ENCODE data around the gene TMEM120B.

The TMEM120B gene

GRCh38 chr12:121775501-121775900 lies 62.9 kb downstream of the TMEM120B start:
- TF ChIP-seq, protein P1, sequence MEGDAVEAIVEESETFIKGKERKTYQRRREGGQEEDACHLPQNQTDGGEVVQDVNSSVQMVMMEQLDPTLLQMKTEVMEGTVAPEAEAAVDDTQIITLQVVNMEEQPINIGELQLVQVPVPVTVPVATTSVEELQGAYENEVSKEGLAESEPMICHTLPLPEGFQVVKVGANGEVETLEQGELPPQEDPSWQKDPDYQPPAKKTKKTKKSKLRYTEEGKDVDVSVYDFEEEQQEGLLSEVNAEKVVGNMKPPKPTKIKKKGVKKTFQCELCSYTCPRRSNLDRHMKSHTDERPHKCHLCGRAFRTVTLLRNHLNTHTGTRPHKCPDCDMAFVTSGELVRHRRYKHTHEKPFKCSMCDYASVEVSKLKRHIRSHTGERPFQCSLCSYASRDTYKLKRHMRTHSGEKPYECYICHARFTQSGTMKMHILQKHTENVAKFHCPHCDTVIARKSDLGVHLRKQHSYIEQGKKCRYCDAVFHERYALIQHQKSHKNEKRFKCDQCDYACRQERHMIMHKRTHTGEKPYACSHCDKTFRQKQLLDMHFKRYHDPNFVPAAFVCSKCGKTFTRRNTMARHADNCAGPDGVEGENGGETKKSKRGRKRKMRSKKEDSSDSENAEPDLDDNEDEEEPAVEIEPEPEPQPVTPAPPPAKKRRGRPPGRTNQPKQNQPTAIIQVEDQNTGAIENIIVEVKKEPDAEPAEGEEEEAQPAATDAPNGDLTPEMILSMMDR (IDR thresholded peaks at IDR 0.05; ENCODE audit: poor library complexity, severe bottlenecking), result no peak

DNA sequence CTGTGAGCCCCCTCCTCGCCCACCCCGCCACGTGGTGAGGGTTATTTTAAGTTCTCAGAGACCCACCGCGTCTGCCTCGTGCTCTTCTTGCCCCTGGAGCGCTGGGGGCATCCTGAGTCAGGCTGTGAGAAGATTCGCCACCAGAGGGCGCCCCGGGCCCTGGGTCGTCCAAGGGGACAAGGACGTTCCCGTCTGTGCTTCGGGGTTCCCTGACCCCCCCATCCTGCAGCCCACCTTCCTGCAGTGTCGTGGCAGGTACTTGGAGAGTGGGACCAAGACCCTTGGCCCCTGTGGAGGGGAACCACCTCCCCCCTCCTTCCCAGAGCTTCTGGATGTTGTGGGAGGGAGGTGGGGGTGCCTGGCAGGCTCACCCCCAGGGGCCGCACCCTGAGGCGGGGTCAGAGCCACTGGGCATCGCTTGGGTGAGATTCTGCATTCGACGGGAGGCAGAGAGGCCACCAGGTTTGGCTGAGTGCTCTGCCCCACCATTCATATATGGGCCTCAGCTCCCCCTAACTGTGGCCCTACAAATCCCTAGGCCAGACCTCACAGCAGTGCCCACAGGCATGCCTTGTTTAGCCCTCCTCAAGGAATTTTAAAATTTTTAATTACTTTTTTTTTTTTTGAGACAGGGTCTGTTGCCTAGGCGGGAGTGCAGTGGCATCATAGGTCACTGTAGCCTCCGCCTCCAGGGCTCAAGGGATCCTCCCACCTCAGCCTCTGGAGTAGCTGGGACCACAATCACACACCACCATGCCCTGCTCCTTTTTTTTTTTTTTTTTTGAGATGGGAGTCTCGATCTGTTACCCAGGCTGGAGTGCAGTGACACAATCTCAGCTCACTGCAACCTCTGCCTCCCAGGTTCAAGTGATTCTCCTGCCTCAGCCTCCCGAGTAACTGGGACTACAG lies 63.9 kb downstream of the TMEM120B start:
- TF ChIP-seq, protein P1 (IDR thresholded peaks at IDR 0.05; ENCODE audit: poor library complexity, severe bottlenecking), result peak; percentile 94
- H3K4me1 ChIP-seq (ENCODE audit: insufficient read depth, poor library complexity, severe bottlenecking), result peaks cover 2% of the 10 kb centered on the region
- no peaks in the 10 kb centered on the region for H3K27me3 ChIP-seq (ENCODE audit: insufficient read depth, poor library complexity, severe bottlenecking)
- peak; percentile 56 for ATAC-seq (ENCODE audit: low read depth)
- peaks cover 25% of the 10 kb centered on the region for H3K36me3 ChIP-seq (ENCODE audit: low read depth)
- no peak overlapping the region for H3K4me3 ChIP-seq (ENCODE audit: severe bottlenecking)
- no peak for DNase-seq (ENCODE audit: low spot score)
- no peak overlapping the region for H3K27ac ChIP-seq (ENCODE audit: poor library complexity, severe bottlenecking)
- H3K9me3 ChIP-seq (ENCODE audit: severe bottlenecking), result no peaks in the 10 kb centered on the region

More at GRCh38 chr12:121775501-121775900, 62.9 kb downstream of the TMEM120B start:
- Histone ChIP-seq H3K27me3 (ENCODE audit: insufficient read depth, poor library complexity, severe bottlenecking) (no peaks in the 10 kb centered on the region), H3K9me3 (ENCODE audit: severe bottlenecking) (no peaks in the 10 kb centered on the region), H3K36me3 (ENCODE audit: low read depth) (peaks cover 21% of the 10 kb centered on the region), H3K4me3 (ENCODE audit: severe bottlenecking) (no peak overlapping the region), H3K27ac (ENCODE audit: poor library complexity, severe bottlenecking) (no peak overlapping the region), H3K4me1 (ENCODE audit: insufficient read depth, poor library complexity, severe bottlenecking) (no peaks in the 10 kb centered on the region)
- ATAC-seq (ENCODE audit: low read depth) (no peak; the same call in 2 of the 3 replicates), DNase-seq (ENCODE audit: low spot score) (no peak)

DNA sequence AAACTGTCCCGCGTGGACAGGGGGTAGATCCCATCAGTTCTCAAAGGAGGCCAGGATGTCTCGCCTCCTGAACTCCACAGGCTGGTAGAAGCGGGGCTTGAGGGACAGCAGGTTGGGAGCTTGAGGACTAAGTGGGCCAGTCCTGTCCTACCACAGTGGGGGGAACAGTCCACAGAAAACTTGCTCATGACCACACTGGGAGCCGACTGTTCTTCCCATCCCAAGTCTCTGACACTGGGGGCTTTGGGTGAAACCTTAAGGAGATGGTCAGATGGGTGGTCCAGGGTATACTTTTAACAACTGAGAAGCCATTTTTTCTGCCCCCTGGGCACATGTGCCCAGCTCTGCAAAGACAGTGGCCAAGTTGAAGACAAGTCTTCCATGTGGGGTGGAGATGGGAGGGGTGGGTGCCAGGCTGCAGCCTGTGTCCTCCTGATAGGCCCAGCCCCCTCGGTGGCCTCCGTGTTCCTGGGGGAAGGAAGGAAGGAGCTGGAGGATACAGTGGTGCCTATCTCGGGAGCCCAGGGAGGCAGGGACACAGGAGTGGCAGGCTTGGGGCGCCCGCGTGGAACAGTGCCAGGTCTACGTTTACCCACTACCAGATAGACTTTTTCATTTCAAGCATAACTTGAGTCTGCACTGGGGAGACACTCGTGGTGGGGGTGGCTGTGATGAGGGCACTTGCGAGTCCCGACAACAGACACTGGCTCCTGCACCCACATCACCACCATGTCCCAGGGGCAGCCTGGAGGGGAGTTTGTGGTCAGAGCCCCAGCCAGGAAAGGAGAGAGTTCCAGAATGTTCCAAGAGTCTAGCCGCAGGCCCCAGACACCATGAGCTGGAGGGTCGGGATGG lies 66.2 kb downstream of the TMEM120B start:
- ATAC-seq (ENCODE audit: low read depth), result no peak
- H3K27ac ChIP-seq (ENCODE audit: poor library complexity, severe bottlenecking), result no peak overlapping the region

DNA sequence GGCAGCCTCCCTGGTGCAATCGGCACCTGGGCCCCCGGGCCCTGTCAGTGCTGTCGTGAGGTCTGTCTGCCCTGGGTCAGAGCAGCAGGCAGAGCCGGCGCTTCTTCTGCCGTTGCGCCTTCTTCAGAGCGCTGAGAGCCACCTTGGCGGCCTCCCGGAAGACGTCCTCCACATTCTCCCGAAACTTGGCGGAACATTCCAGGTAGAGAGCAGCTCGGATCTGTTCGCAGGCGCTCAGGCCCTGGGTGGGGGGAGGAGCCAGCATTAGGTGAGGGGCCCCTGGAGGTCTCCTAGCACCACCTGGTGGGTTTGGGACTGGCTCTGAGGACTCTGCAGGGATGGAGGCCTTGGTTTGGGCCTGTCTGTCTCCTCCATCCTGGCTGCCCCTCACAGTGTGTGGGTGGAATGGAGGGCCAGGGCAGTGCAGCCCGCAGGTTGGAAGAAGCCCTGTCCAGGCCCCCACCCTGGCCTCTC lies 66.9 kb downstream of the TMEM120B start:
- H3K4me3 ChIP-seq (ENCODE audit: severe bottlenecking), result no peak overlapping the region
- DNase-seq (ENCODE audit: low spot score), result no peak
- H3K27ac ChIP-seq (ENCODE audit: poor library complexity, severe bottlenecking), result no peak overlapping the region
- no peak for ATAC-seq (ENCODE audit: low read depth)
- TF ChIP-seq, protein P1 (IDR thresholded peaks at IDR 0.05; ENCODE audit: poor library complexity, severe bottlenecking), result no peak
- H3K27me3 ChIP-seq (ENCODE audit: insufficient read depth, poor library complexity, severe bottlenecking), result no peaks in the 10 kb centered on the region
- H3K4me1 ChIP-seq (ENCODE audit: insufficient read depth, poor library complexity, severe bottlenecking), result peaks cover 25% of the 10 kb centered on the region
- H3K9me3 ChIP-seq (ENCODE audit: severe bottlenecking), result no peaks in the 10 kb centered on the region
- H3K36me3 ChIP-seq (ENCODE audit: low read depth), result peaks cover 22% of the 10 kb centered on the region; the same call in 1 of the 2 replicates

More for the DNA sequence above, 66.2 kb downstream of the TMEM120B start:
- H3K4me1 ChIP-seq (ENCODE audit: insufficient read depth, poor library complexity, severe bottlenecking), result peaks cover 19% of the 10 kb centered on the region
- TF ChIP-seq, protein P1 (IDR thresholded peaks at IDR 0.05; ENCODE audit: poor library complexity, severe bottlenecking), result no peak
- no peak for DNase-seq (ENCODE audit: low spot score)
- H3K4me3 ChIP-seq (ENCODE audit: severe bottlenecking), result no peak overlapping the region
- H3K27me3 ChIP-seq (ENCODE audit: insufficient read depth, poor library complexity, severe bottlenecking), result no peaks in the 10 kb centered on the region
- peaks cover 22% of the 10 kb centered on the region; the same call in 1 of the 2 replicates for H3K36me3 ChIP-seq (ENCODE audit: low read depth)
- H3K9me3 ChIP-seq (ENCODE audit: severe bottlenecking), result no peaks in the 10 kb centered on the region
